Left lung (tissue), 10 donors: ENCODE data around the gene HOXA2. TPM values are rescaled to one million over a fixed set of nuclear protein-coding genes. Genes with fewer than 3 reads are reported as not detected.

ENCODE experiments used
- ATAC-seq: fragments of 200-7000 bp; cut with Tn5 transposase; one replicate; pipeline ENCODE4 v1.9.1; 2020; ENCODE audit warnings: moderate library complexity
- DNase-seq, 4 donors: peaks; one replicate each; pipeline ENCODE4 v3.0.0-alpha.2; 2013 to 2020
- H3K27ac ChIP-seq, 2 donors: fragments of 200-600 bp; sonication (generic) in 1 of 2; one replicate each; pipeline versions ENCODE4 v1.5.0 to v1.8.0; 2020 to 2021
- H3K27me3 ChIP-seq, 2 donors: fragments of 200-600 bp; sonication (generic) in 1 of 2; one replicate each; pipeline versions ENCODE4 v1.5.0 to v1.8.0; 2020 to 2021
- H3K36me3 ChIP-seq, 2 donors: fragments of 200-600 bp; sonication (generic) in 1 of 2; one replicate each; pipeline versions ENCODE4 v1.5.0 to v1.8.0; 2020 to 2021
- H3K4me1 ChIP-seq, 2 donors: fragments of 200-600 bp; one replicate each; pipeline ENCODE4 v1.8.0; 2021
- H3K4me3 ChIP-seq, 2 donors: fragments of 200-600 bp; sonication (generic) in 1 of 2; one replicate each; pipeline versions ENCODE4 v1.5.0 to v1.8.0; 2020 to 2021; ENCODE audit warnings: mild to moderate bottlenecking in 1 of 2
- H3K9me3 ChIP-seq, 2 donors: fragments of 200-600 bp; sonication (generic) in 1 of 2; one replicate each; pipeline versions ENCODE4 v1.5.0 to v1.8.0; 2020 to 2021
- intact Hi-C, 2 donors: fragments of 100-400 bp; cut with DNase I; formaldehyde crosslinking; loops; one replicate each; pipeline versions ENCODE4 v1.11.2 to v1.14.2; 2022
- polyA plus RNA-seq, 6 donors: library from polyadenylated mRNA; unstranded; fragments of 120-200 nt; gene quantifications; one replicate each; pipeline ENCODE4 v1.2.1, GENCODE V29; 2013; ENCODE audit not compliant: insufficient read length in 6 of 6
- total RNA-seq, 2 donors: library from RNA; stranded (reverse); fragmentation: NEBNext Ultra II Directional; extraction: Animal tissue kit (Norgen Biotek cat#: 25700); gene quantifications; one replicate each; pipeline ENCODE4 v1.2.1, GENCODE V29; 2021
- TF ChIP-seq, protein P1 (sequence below), 2 donors: fragments of 200-600 bp; sonication (generic) in 1 of 2; IDR thresholded peaks; one replicate each; pipeline versions ENCODE4 v1.5.0 to v1.8.0; 2021; ENCODE audit warnings: antibody characterized with exemption in 2 of 2
- donor health status: DM: no; HTN: yes; CAD: no.
- donor health status: DM: no; HTN: no; CAD: no.

HOXA2 gene
- total and polyA plus RNA-seq, 8 donors, result 0.61 to 19.6 (median 17.6) TPM

DNA sequence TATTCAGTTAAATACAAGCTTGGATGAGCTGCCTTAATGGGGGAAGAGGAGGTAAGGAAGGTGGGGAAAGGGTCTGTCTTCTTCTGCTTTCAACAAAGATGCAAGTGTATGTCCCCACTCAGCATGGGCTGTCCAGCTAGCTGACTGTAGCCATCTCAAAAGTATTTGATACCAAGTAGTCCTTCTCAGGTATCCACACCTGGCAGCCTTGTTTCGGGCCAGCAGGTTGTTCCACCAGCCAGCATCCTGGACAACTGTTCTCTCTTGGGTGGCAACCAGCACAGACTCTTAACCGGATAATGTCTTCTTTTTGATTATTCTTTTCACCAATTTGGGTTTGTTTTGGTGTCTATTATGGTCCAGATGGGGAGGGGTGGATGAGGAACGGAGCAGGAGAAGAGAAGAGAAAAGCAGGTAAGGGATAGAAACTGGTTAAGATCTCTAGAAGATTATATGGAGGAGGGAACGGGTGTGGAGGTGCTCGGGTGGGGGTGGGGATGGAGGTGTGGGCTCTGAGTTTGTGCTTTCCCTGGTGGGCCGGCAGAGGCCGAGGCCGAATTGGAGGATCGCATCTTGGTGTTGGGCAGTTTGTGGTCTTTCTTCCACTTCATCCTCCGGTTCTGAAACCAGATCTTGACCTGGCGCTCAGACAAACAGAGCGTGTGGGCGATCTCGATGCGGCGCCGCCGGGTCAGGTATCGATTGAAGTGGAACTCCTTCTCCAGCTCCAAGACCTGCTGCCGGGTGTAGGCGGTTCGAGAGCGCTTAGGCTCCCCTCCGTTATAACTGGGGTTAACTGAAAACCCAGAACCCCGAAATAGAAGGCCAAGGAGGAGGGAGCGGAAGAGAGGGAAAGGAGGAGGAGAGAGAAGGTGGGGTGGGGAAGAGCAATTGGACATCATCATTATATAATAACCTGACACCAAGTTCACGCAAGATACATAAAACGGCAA is 26.6 kb upstream of the HOXA2 start:
- no peaks in the 10 kb centered on the region for H3K9me3 ChIP-seq
- ATAC-seq (no peak), DNase-seq (no peak)
- no peaks in the 10 kb centered on the region for H3K36me3 ChIP-seq
- H3K4me3 ChIP-seq, result peak overlapping the region; percentile 19 to 49
- H3K27ac ChIP-seq, result peak overlapping the region; percentile 81 to 82
- TF ChIP-seq, protein P1, sequence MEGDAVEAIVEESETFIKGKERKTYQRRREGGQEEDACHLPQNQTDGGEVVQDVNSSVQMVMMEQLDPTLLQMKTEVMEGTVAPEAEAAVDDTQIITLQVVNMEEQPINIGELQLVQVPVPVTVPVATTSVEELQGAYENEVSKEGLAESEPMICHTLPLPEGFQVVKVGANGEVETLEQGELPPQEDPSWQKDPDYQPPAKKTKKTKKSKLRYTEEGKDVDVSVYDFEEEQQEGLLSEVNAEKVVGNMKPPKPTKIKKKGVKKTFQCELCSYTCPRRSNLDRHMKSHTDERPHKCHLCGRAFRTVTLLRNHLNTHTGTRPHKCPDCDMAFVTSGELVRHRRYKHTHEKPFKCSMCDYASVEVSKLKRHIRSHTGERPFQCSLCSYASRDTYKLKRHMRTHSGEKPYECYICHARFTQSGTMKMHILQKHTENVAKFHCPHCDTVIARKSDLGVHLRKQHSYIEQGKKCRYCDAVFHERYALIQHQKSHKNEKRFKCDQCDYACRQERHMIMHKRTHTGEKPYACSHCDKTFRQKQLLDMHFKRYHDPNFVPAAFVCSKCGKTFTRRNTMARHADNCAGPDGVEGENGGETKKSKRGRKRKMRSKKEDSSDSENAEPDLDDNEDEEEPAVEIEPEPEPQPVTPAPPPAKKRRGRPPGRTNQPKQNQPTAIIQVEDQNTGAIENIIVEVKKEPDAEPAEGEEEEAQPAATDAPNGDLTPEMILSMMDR (IDR thresholded peaks at IDR 0.05), result no peak
- intact Hi-C loops, result no loop called here
- peaks cover 0 to 97% of the 10 kb centered on the region in 2 donors for H3K27me3 ChIP-seq
- H3K4me1 ChIP-seq, result peaks cover 10 to 33% of the 10 kb centered on the region in 2 donors

DNA sequence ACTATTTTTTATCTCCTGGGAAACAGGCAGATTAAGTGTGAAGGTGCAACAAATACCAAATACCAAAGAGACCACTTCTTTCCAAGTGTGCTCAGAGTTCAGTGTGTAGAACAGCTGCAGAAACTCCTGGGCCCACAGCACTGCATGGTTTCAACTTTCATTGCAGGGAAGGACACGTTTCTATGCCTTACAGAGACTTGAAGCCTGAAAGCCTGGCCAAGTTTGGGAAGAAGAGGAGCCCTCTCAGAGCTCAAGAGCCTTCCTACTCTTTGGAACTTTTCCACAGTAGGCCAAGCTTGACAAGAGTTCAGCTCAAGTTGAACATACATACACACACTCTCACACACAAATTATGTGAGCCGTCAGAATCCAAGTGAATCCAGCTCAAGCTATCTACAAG is 25.6 kb upstream of the HOXA2 start:
- H3K9me3 ChIP-seq, result no peaks in the 10 kb centered on the region
- intact Hi-C loops, result no loop called here
- H3K4me3 ChIP-seq, result no peak overlapping the region
- H3K27ac ChIP-seq, result peak overlapping the region in 1 of 2 donors; percentile 34
- peaks cover 0 to 97% of the 10 kb centered on the region in 2 donors for H3K27me3 ChIP-seq
- H3K4me1 ChIP-seq, result peaks cover 6 to 28% of the 10 kb centered on the region in 2 donors
- DNase-seq (peak in 2 of 4 donors; percentile 91 to 96), ATAC-seq (no peak)
- TF ChIP-seq, protein P1 (IDR thresholded peaks at IDR 0.05), result no peak
- H3K36me3 ChIP-seq, result no peaks in the 10 kb centered on the region

DNA sequence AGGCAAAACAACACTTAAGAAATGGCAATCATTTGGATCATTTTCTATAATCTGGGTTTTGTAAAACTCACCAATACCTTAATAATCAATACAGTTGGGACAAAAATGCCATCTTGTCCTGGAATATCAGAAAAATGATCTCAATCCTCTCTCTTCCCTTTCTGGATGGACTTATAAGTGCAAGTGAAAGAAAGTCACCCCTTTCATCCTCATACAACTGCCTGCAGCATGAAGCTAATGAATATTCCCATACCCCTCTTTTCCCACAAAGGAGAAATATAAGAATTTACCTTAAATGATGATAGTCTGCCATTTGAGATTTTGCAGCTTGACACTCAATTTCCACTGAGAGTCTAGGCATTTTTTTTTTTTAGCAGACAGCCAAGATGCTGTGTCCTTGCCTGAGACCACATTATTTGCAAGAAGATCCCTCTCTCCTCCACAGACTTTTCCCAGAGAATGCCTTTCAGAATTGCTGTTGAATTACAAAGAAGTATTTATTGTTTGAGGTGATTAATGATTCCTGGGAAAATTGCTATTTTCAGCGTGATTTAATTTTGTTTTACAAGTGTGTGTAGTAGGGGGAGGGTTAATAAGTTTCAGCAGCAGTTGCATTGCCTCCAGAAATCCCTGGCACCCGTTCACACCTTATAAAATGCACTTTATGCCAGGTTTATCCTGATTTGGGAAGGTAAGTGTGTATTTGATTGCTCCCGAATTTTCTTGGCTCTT is 24.3 kb upstream of the HOXA2 start:
- DNase-seq (no peak), ATAC-seq (no peak)
- Histone ChIP-seq H3K4me3 (no peak overlapping the region), H3K4me1 (peaks cover 6 to 30% of the 10 kb centered on the region in 2 donors), H3K36me3 (no peaks in the 10 kb centered on the region), H3K9me3 (no peaks in the 10 kb centered on the region), H3K27ac (no peak overlapping the region), H3K27me3 (peaks cover 0 to 97% of the 10 kb centered on the region in 2 donors)
- intact Hi-C loops, result no loop called here
- TF ChIP-seq, protein P1 (IDR thresholded peaks at IDR 0.05), result no peak

DNA sequence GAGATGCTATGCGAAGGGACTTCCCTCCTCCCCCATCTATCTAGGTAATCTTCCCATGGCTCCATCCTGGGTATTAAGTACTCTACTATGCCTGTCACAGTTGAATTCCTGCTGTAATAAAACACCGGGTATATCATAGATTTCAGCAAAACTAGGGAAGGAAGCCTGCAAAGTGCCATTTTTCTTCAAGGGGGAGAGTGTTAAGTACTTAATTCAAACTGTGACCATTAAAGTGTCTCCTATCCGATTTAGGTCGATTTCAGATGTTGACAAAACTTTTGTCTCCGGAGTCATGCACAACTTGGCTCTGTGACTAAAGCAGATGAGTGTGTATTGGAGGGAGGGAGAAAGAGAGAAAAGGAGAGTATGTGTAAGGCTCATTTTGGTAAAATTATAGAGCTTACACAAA is 23.5 kb upstream of the HOXA2 start:
- ATAC-seq (no peak), DNase-seq (no peak)
- Histone ChIP-seq H3K9me3 (no peaks in the 10 kb centered on the region), H3K27me3 (peaks cover 0 to 91% of the 10 kb centered on the region in 2 donors), H3K27ac (peak overlapping the region in 1 of 2 donors; percentile 71), H3K4me1 (peaks cover 6 to 25% of the 10 kb centered on the region in 2 donors), H3K36me3 (no peaks in the 10 kb centered on the region), H3K4me3 (no peak overlapping the region)
- intact Hi-C loops, result no loop called here
- TF ChIP-seq, protein P1 (IDR thresholded peaks at IDR 0.05), result no peak
